Activated gamma-delta T cell treated with anti-CD3 and anti-CD28 coated beads, Interleukin-2, amount 50 U/mL, for 16 hours (primary cell): ENCODE measurements around the gene SYT5.

Experiments used
- DNase-seq: peaks from one replicate; pipeline ENCODE4 v3.0.0-alpha.2; 2020; ENCODE audit warnings: low read depth

SYT5 gene

DNA sequence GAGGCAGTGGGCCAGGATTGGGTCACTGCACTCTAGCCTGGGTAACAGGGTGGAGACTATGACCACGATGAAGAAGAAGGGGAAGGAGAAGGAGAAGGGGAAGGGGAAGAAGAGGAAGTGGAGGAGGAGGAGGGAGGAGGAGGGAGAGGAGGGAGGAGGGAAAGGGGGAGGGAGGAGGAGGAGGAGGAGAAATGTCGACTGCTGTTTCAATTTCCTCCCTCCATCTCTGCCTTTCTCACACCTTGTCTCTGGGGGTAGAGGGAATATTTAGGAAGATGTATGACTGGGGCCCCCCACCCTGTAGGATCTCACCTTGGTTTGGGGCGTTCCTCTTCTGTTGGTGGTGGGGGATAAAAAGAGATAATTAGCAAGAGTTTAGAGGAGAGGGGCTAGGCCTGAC, 34.9 kb downstream of the SYT5 start:
- no peak for DNase-seq

DNA sequence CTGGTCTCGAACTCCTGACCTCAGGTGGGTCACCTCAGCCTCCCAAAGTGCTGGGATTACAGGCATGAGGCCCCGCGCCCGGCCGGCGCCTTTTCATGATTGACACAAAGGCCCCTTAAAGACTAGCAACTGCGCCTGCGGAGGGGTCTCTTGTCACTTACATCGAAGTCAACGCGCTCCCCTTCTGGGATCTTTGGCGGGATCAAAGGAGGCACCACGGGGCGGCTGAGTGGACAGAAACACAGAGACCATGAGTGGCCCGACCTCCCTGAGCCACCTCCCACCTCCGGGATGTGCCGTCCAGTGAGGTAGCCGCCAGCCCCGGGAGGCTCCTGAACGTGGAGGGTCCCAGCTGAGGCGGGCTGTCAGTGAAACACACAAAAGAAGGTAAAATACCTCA, 38.4 kb downstream of the SYT5 start:
- DNase-seq = no peak

DNA sequence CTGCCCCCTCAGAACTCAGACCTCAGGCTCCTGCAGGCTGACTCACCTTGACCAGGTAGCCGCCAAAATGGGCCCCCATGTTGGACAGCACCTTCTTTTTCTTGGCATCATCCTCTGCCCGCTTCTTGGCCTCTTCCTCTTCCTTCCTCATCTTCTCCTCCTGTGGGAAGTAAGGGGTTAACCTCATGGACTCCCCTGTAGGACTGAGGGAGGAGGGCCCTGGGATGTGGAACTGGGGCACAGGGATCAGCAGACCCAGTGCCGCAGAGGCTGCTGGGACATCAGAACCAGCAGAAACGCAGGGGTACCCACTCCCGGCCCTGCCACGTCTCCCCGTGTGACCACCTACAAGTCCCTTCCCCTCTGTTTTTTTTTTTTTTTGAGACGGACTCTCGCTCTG, 42.2 kb downstream of the SYT5 start:
- DNase-seq = no peak

DNA sequence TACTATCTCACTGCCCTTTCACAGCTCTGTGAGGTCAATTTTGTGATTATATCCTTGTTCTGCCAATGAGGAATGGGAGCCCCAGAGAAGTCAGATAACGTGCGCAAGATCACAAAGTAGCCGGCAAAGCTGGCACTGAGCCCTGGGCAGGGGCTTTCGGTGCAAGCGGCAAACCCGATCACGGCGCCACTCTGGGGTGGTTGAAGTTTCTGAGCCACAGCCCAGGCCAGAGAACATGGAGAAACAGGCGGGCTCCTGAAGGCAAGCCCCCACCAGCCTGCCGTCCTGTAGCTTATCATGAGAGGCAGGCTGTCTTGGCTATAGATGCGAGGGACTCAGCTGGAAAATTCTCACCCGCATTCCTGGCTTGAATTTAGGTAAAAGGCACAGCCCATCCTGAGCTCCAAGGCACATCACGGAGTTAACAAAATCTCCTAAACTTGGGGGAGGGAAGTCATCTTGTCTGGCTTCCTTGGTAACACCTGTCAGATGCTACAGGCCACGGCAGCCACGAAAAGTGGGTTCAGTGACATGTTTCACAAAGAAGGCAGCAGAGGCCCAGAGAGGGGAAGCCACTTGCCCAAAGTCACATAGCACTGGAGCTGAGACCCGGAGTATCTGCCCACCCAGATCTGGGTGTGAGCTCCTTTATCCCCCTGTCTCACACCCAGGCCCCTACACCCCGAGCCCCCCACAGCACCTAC, 43.5 kb downstream of the SYT5 start:
- no peak for DNase-seq

DNA sequence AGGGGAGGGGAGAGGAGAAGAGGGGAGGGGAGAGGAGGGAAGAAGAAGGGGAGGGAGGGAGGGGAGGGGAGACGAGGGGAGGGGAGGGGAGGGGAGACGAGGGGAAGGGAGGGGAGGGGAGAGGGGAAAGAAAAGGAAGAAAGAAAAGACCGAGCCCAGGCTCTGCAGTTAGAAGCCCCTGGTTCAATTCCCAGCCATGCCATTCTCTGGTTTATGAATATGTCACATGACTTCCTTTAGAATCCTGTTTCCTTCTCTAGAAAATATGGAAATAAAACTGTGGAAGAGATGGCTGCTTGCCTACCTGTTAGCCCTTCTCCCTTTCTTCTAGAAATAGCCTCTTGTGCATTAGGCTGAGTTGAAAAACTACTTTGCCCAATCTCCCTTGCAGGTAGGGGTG, 45.4 kb downstream of the SYT5 start:
- DNase-seq = no peak

DNA sequence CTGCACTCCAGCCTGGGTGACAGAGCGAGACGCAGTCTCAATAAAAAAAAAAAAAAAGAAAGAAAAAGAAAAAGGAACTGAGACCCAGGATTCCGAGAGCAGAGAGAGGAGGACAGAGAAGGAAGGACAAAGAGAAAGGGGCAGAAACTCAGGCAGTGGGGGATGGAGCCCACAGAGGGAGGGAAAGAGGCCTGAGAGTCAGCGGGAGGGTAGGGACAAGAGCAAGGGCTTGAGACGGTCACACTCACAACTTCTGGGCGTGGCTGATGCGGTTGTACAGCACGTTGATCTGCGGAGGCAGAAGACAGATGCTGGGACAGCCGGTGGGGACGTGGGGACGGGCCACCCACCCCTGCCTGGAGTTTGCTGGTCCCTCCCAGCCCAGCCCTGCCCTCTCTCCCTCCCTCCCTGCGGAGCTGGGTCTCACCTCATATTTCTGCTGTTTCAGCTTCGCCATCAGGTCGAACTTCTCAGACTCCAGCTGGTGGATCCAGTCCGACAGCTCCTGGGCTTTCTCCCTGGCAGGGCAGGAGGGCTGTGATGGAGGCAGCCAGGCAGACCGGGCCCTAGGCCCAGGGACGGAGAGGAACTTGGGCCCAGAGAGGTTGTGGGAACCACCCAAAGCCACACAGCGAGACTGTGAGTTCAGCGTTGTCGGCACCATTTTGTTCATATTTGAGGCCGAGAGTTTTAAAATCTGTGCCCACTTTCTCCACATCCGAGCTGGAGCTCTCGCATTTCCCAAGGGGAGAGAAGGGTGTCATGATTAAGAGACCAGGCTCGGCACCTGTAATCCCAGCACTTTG, 46.2 kb downstream of the SYT5 start:
- no peak for DNase-seq

DNA sequence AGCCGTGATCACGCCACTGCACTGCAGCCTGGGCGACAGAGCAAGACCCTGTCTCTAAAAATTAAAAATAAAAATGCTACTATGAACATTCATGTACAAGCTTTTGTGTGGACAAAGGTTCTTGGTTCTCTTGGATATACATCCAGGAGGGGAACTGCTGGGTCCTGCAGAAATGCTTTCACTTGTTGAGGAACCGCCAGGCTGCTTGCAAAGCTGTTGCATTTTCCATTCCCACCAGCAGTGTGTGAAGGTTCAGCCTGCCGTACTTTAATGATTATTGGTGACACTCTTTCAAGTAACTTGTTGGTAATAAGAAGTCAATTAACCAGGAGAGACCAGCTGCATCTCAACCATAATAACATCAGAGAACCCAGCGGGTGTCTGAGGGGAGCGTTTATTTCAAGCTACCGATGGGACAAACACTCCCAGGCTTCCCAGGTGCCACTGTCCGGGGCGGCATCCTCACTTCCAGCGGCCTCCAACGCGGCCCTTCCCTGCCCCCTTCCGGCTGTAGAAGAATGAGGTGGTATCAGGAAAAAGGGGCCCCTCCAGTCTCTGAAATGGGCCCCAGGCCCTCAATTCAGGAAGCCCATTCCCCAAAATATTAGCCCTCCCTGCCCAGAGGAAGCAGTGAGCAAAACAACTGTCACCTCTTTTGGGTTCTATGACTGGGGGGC, 47.5 kb downstream of the SYT5 start:
- no peak for DNase-seq

DNA sequence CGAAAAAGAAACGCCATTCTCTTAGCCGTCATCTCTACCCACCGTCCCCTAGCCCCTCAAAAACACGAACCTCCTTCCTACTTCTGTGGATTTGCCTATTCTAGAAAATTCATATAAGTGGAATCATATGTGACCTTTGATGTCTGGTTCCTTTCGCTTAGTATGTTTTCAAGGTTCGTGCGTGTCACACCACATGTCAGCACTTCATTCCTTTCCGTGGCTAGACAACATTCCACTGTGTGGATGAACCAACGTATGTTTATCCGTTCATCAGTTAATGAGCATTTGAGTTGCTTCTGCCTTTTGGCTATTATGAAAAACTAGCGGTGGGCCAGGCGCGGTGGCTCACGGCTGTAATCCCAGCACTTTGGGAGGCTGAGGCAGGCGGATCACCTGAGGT, 48.7 kb downstream of the SYT5 start:
- no peak for DNase-seq
